Keratinocyte (primary cell): ENCODE results near the gene DHX34.

Experiments
- CTCF ChIP-seq, 3 experiments: IDR thresholded peaks in 1 of 3; conservative IDR thresholded peaks in 1 of 3; optimal IDR thresholded peaks in 1 of 3; 2 replicates in 2 of 3; 3 replicates in 1 of 3; pipeline versions ENCODE3 to v1.5.1; 2011; ENCODE audit warnings: low read length in 3 of 3, mild to moderate bottlenecking in 3 of 3, moderate library complexity in 2 of 3, control low read depth in 1 of 3, inconsistent platforms in 1 of 3; ENCODE audit not compliant: insufficient read depth in 2 of 3; ENCODE audit errors: extremely low read depth in 1 of 3
- EZH2 ChIP-seq: IDR thresholded peaks from one replicate; pipeline ENCODE4 v1.6.1; 2012; ENCODE audit warnings: inconsistent platforms, mild to moderate bottlenecking, low read length, moderate library complexity

- TF ChIP-seq EZH2 (no peak), CTCF (optimal IDR thresholded peaks at IDR 0.05 in 1 of 3, IDR thresholded peaks at IDR 0.05 in 1 of 3, conservative IDR thresholded peaks at IDR 0.05 in 1 of 3; ENCODE audit: extremely low read depth in 1 of 3, insufficient read depth in 2 of 3, low read length in 3 of 3) (no peak)
These were observed 26.8 kb downstream of the DHX34 start for GRCh38 chr19:47375694-47376588.
